H1 (cell line): ENCODE measurements around the gene DNAH1. TPM values are rescaled to one million over a fixed set of nuclear protein-coding genes. Genes with fewer than 3 reads are reported as not detected.

ENCODE experiments used
- CHD7 ChIP-seq: fragments of 300-600 bp; sonication (generic); IDR thresholded peaks from 2 replicates; pipeline ENCODE4 v1.7.1; 2012; ENCODE audit warnings: low read length, moderate library complexity, mild to moderate bottlenecking, inconsistent platforms; ENCODE audit not compliant: insufficient replicate concordance
- TCF12 ChIP-seq: IDR thresholded peaks from 2 replicates; pipeline ENCODE4 v1.6.1; 2011; ENCODE audit warnings: low read depth, mild to moderate bottlenecking, low read length
- polyA plus RNA-seq, 7 experiments: library from polyadenylated mRNA; depleted of rRNA in 3 of 7; stranded (reverse) in 5 of 7; unstranded in 2 of 7; fragments of >200 nt in 5 of 7; fragments of 200-250 nt in 2 of 7; gene quantifications; 1 replicate in 5 of 7; 2 replicates in 1 of 7; 4 replicates in 1 of 7; pipeline versions ENCODE4 v1.2.1 to v1.2.3, GENCODE V29; 2011 to 2013; ENCODE audit warnings: missing spikeins in 2 of 7, mixed read lengths in 2 of 7
- total RNA-seq: library from RNA; stranded (reverse); fragmentation: NEBNext Ultra II Directional; extraction: Animal tissue kit (Norgen Biotek cat#: 25700); gene quantifications from 2 replicates; pipeline ENCODE4 v1.2.1, GENCODE V29; 2021
- TF ChIP-seq, protein P1 (sequence below), 3 experiments: IDR thresholded peaks; 1 replicate in 2 of 3; 2 replicates in 1 of 3; pipeline versions ENCODE4 v1.5.1 to v1.6.1; 2011; ENCODE audit warnings: low read length in 3 of 3, mild to moderate bottlenecking in 3 of 3, inconsistent platforms in 2 of 3, low read depth in 1 of 3, moderate library complexity in 1 of 3; ENCODE audit not compliant: insufficient read depth in 1 of 3; ENCODE audit errors: control extremely low read depth in 1 of 3

The DNAH1 gene
- total and polyA plus RNA-seq, 2 of the 8 experiments (the other 6 are each of a cell fraction or from before 2014, with no cell fraction given): 1.0 to 1.5 TPM

DNA sequence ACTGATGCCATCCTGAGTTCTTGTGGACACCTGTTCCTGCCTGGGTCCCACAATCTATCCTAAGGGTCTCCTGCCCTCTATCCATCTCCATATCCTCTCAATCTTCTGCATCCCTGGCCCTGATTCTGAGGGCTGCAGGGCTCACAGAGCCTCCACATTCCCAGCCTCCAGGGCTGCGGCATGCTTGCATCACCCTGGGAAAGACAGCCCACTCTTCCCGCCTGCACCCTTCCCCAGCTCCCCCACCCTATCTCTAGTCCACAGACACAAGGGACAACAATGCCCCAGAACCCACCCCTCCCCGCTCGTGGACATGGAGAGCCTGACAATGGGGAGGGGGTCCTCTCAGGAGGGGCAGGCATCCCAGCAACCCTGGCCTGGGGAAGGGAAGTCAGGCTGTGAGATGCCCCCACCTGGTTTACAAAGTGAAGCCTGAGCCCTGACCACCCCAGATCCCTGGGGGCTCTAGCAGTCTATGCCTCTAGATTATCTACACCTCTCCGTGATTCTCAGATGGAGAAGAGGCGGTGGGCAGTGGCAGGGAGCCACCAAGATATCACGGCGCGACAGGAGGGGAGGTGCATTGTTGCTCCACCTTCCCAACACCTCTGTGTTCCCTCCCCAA, 118.5 kb downstream of the DNAH1 start (continued):
- TF ChIP-seq, protein P1, sequence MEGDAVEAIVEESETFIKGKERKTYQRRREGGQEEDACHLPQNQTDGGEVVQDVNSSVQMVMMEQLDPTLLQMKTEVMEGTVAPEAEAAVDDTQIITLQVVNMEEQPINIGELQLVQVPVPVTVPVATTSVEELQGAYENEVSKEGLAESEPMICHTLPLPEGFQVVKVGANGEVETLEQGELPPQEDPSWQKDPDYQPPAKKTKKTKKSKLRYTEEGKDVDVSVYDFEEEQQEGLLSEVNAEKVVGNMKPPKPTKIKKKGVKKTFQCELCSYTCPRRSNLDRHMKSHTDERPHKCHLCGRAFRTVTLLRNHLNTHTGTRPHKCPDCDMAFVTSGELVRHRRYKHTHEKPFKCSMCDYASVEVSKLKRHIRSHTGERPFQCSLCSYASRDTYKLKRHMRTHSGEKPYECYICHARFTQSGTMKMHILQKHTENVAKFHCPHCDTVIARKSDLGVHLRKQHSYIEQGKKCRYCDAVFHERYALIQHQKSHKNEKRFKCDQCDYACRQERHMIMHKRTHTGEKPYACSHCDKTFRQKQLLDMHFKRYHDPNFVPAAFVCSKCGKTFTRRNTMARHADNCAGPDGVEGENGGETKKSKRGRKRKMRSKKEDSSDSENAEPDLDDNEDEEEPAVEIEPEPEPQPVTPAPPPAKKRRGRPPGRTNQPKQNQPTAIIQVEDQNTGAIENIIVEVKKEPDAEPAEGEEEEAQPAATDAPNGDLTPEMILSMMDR (IDR thresholded peaks at IDR 0.05; ENCODE audit: control extremely low read depth in 1 of 3, insufficient read depth in 1 of 3, low read depth in 1 of 3, low read length in 3 of 3): no peak
- TF ChIP-seq TCF12 (no peak), CHD7 (no peak)
